AML-193 (cell line): ENCODE data around the gene NUBP1.

ENCODE experiments used
- DNase-seq, 2 experiments: peaks; one replicate each; lab custom pipeline; 2025; lab: John Stamatoyannopoulos, UW

The NUBP1 gene

GRCh38 chr16:10806698-10807097 is 63.1 kb downstream of the NUBP1 start:
- peak in 1 of 2 experiments; percentile 0 for DNase-seq

GRCh38 chr16:10808218-10808617 is 64.6 kb downstream of the NUBP1 start:
- DNase-seq = no peak

- DNase-seq = no peak
Measured at GRCh38 chr16:10808850-10809249, 65.2 kb downstream of the NUBP1 start.

GRCh38 chr16:10809706-10810105 is 66.1 kb downstream of the NUBP1 start:
- no peak for DNase-seq

GRCh38 chr16:10812312-10813098 is 68.9 kb downstream of the NUBP1 start:
- no peak for DNase-seq

- DNase-seq = no peak
Measured at GRCh38 chr16:10813099-10813455, 69.4 kb downstream of the NUBP1 start.

- DNase-seq = no peak
Measured at GRCh38 chr16:10817514-10817913, 73.9 kb downstream of the NUBP1 start.

- no peak for DNase-seq
Measured at GRCh38 chr16:10817963-10818941, 74.6 kb downstream of the NUBP1 start, which contains the start of gene TVP23A. TSS of gene TVP23A (minus strand) at chr16:10818794. CDS start at chr16:10818493, 301 bp downstream.
